ENCODE data around the gene KIF14.
"Not testable (repeated sequence)": the region's sequence is repeated elsewhere in the genome, so short reads cannot be mapped to it uniquely, and the experiment has no call there.

KIF14 gene

GRCh38 chr1:200542162-200542561 is 78.4 kb downstream of the KIF14 start:
- DNase-seq = no peak

- DNase-seq = no peak
These were observed 80.3 kb downstream of the KIF14 start for GRCh38 chr1:200540281-200540680.

- no peak for DNase-seq
These were observed 82.4 kb downstream of the KIF14 start for GRCh38 chr1:200538179-200538578.

GRCh38 chr1:200535605-200536004 is 84.9 kb downstream of the KIF14 start:
- no peak for DNase-seq

GRCh38 chr1:200530623-200531261 is 89.8 kb downstream of the KIF14 start:
- peak; percentile 4 for DNase-seq

- DNase-seq = no peak
These were observed 91.5 kb downstream of the KIF14 start for GRCh38 chr1:200528858-200529606.

GRCh38 chr1:200527670-200528069 is 92.9 kb downstream of the KIF14 start:
- no peak for DNase-seq

- DNase-seq = no peak
These were observed 93.6 kb downstream of the KIF14 start for GRCh38 chr1:200526709-200527612.

- no peak for DNase-seq
These were observed 95.2 kb downstream of the KIF14 start for GRCh38 chr1:200525090-200525987.

- not testable (repeated sequence) for DNase-seq
These were observed 96.0 kb downstream of the KIF14 start for GRCh38 chr1:200524551-200524950.

- no peak for DNase-seq
These were observed 96.5 kb downstream of the KIF14 start for GRCh38 chr1:200524092-200524491.

GRCh38 chr1:200520735-200521134 is 99.8 kb downstream of the KIF14 start:
- DNase-seq = no peak

- DNase-seq = no peak
These were observed 102.0 kb downstream of the KIF14 start for GRCh38 chr1:200518524-200518923.

GRCh38 chr1:200512191-200512590 is 108.4 kb downstream of the KIF14 start:
- no peak for DNase-seq

GRCh38 chr1:200510228-200510623 is 110.3 kb downstream of the KIF14 start:
- DNase-seq = peak; percentile 47

GRCh38 chr1:200506471-200506870 is 114.1 kb downstream of the KIF14 start:
- no peak for DNase-seq

GRCh38 chr1:200505257-200505656 is 115.3 kb downstream of the KIF14 start:
- DNase-seq = no peak

Data from stimulated activated naive CD4-positive, alpha-beta T cell treated with Interleukin-2 at 50 U/mL for 16 hours (primary cell).